A549 (cell line): ENCODE results near the gene HMG20B. TPM values are rescaled to one million over a fixed set of nuclear protein-coding genes. Genes with fewer than 3 reads are reported as not detected.

ENCODE experiments used
- ATAC-seq, 2 experiments: fragments of 200-7000 bp in 1 of 2; fragments of >200 bp in 1 of 2; cut with Nextera tagmentation in 1 of 2; cut with Tn5 transposase in 1 of 2; 3 replicates each; pipeline versions ENCODE4 v1.8.0 to v1.9.1; 2018 to 2020; ENCODE audit warnings: mild to moderate bottlenecking in 1 of 2, moderate library complexity in 1 of 2
- CTCF ChIA-PET: fragments of 300-600 bp; sonication (Branson Sonifier 250); formaldehyde crosslinking; extraction: SDS; loops from one replicate; lab custom pipeline; 2021; ENCODE audit warnings: antibody characterized with exemption, inconsistent platforms; lab: Yijun Ruan, JAX
- POLR2A ChIA-PET: fragments of 350-600 bp; formaldehyde crosslinking; extraction: SDS; loops from one replicate; lab custom pipeline; 2021; ENCODE audit warnings: antibody characterized with exemption, inconsistent platforms; lab: Yijun Ruan, JAX
- DNase-seq, 2 experiments: peaks; one replicate each; pipeline versions ENCODE4 v3.0.0 to v3.0.0-alpha.2; 2011 to 2016; ENCODE audit warnings: low read depth in 1 of 2, low spot score in 1 of 2
- FAIRE-seq: peaks from 2 replicates; lab custom pipeline; 2011; peaks lifted over from hg19 to GRCh38; lab: Jason Lieb, UNC
- H3K27ac ChIP-seq, 2 experiments: fragments of >200 bp; sonication (Bioruptor Twin); formaldehyde crosslinking; 3 replicates each; pipeline ENCODE4 v1.5.1; 2016 to 2017
- H3K4me1 ChIP-seq: fragments of >200 bp; sonication (Bioruptor Twin); formaldehyde crosslinking; 3 replicates; pipeline ENCODE4 v1.6.1; 2016
- H3K4me2 ChIP-seq: fragments of >200 bp; sonication (Bioruptor Twin); formaldehyde crosslinking; 3 replicates; pipeline ENCODE4 v1.6.1; 2016
- H3K4me3 ChIP-seq: fragments of >200 bp; sonication (Bioruptor Twin); formaldehyde crosslinking; 3 replicates; pipeline ENCODE4 v1.5.1; 2016
- H3K9me3 ChIP-seq: fragments of >200 bp; sonication (Bioruptor Twin); formaldehyde crosslinking; 3 replicates; pipeline ENCODE4 v1.6.1; 2016
- BHLHE40 ChIP-seq: IDR thresholded peaks from 2 replicates; pipeline ENCODE4 v1.6.1; 2012; ENCODE audit warnings: low read depth, low read length, inconsistent platforms
- CBX2 ChIP-seq: fragments of 200-600 bp; sonication (generic); IDR thresholded peaks from 2 replicates; pipeline ENCODE4 v1.6.1; 2016; ENCODE audit warnings: low read depth, mild to moderate bottlenecking, borderline replicate concordance
- CBX8 ChIP-seq: fragments of 200-600 bp; sonication (generic); IDR thresholded peaks from 2 replicates; pipeline ENCODE4 v1.6.1; 2016
- CHD2 ChIP-seq: fragments of 150-350 bp; IDR thresholded peaks from 2 replicates; pipeline ENCODE4 v1.6.1; 2014; ENCODE audit warnings: low read length; ENCODE audit not compliant: partially characterized antibody
- EHF ChIP-seq: fragments of 250-450 bp; sonication (Bioruptor Pico); IDR thresholded peaks from 2 replicates; pipeline ENCODE4 v1.5.0; 2020; ENCODE audit warnings: mild to moderate bottlenecking
- EHMT2 ChIP-seq: fragments of 200-600 bp; sonication (generic); IDR thresholded peaks from 2 replicates; pipeline ENCODE4 v1.6.1; 2016; ENCODE audit warnings: antibody characterized with exemption, low read depth, mild to moderate bottlenecking, moderate library complexity
- EP300 ChIP-seq, 2 experiments: fragments of >200 bp; sonication (Bioruptor Twin); formaldehyde crosslinking; IDR thresholded peaks; 2 replicates in 1 of 2; 3 replicates in 1 of 2; pipeline ENCODE4 v1.6.1; 2016 to 2017
- FOSL2 ChIP-seq, 2 experiments: fragments of 450-650 bp in 1 of 2; fragments of >200 bp in 1 of 2; sonication (Bioruptor Twin) in 1 of 2; formaldehyde crosslinking; IDR thresholded peaks; 2 replicates each; pipeline versions ENCODE4 v1.5.0 to v1.6.1; 2016 to 2020; ENCODE audit warnings: mild to moderate bottlenecking in 1 of 2, moderate library complexity in 1 of 2
- GATA3 ChIP-seq: IDR thresholded peaks from 2 replicates; pipeline ENCODE4 v1.6.1; 2012; ENCODE audit warnings: borderline replicate concordance
- HEYL ChIP-seq: fragments of 250-450 bp; sonication (Bioruptor Pico); IDR thresholded peaks from 2 replicates; pipeline ENCODE4 v1.8.0; 2021; ENCODE audit warnings: mild to moderate bottlenecking, moderate library complexity
- HOXA7 ChIP-seq: fragments of 250-450 bp; sonication (Bioruptor Pico); IDR thresholded peaks from 2 replicates; pipeline ENCODE4 v1.5.0; 2020; ENCODE audit warnings: mild to moderate bottlenecking, moderate library complexity
- HOXB13 ChIP-seq: fragments of 250-450 bp; sonication (Bioruptor Pico); IDR thresholded peaks from 2 replicates; pipeline ENCODE4 v1.5.0; 2020; ENCODE audit warnings: low read depth, mild to moderate bottlenecking, moderate library complexity
- JUN ChIP-seq, 2 experiments: fragments of >200 bp; sonication (Bioruptor Twin); formaldehyde crosslinking; IDR thresholded peaks; 2 replicates in 1 of 2; 3 replicates in 1 of 2; pipeline ENCODE4 v1.6.1; 2016 to 2017
- KDM5A ChIP-seq: fragments of 200-600 bp; sonication (generic); IDR thresholded peaks from 2 replicates; pipeline ENCODE4 v1.6.1; 2016; ENCODE audit warnings: antibody characterized with exemption, mild to moderate bottlenecking
- PHF8 ChIP-seq: fragments of 200-600 bp; sonication (generic); IDR thresholded peaks from 2 replicates; pipeline ENCODE4 v1.6.1; 2016; ENCODE audit warnings: low read depth, mild to moderate bottlenecking, antibody characterized with exemption, moderate library complexity, borderline replicate concordance
- POLR2AphosphoS2 ChIP-seq: conservative IDR thresholded peaks from 2 replicates; pipeline ENCODE4 v1.6.1; 2012; ENCODE audit warnings: low read length, improper control_type of control experiment, inconsistent platforms
- RAD21 ChIP-seq, 2 experiments: fragments of >200 bp in 1 of 2; sonication (Bioruptor Twin) in 1 of 2; formaldehyde crosslinking in 1 of 2; IDR thresholded peaks in 1 of 2; conservative IDR thresholded peaks in 1 of 2; 2 replicates in 1 of 2; 3 replicates in 1 of 2; pipeline ENCODE4 v1.6.1; 2012 to 2018; ENCODE audit warnings: inconsistent platforms in 1 of 2
- RFX5 ChIP-seq: fragments of 450-650 bp; IDR thresholded peaks from 2 replicates; pipeline ENCODE4 v1.7.1; 2014; ENCODE audit warnings: antibody characterized with exemption, mild to moderate bottlenecking, moderate library complexity
- SMC3 ChIP-seq: fragments of >200 bp; sonication (Bioruptor Twin); formaldehyde crosslinking; IDR thresholded peaks from 3 replicates; pipeline ENCODE4 v1.6.1; 2018; ENCODE audit warnings: inconsistent platforms
- TFCP2L1 ChIP-seq: fragments of 250-450 bp; sonication (Bioruptor Pico); IDR thresholded peaks from 2 replicates; pipeline ENCODE4 v1.5.0; 2021; ENCODE audit warnings: mild to moderate bottlenecking
- ZNF302 ChIP-seq: fragments of 250-450 bp; sonication (Bioruptor Pico); IDR thresholded peaks from 2 replicates; pipeline ENCODE4 v1.9.0; 2021; ENCODE audit warnings: inconsistent platforms, mild to moderate bottlenecking, moderate library complexity
- WGBS: methylation state at CpG from one replicate; pipeline ENCODE4 v1.1.6; 2017; ENCODE audit errors: missing lambda C conversion rate; 5-methylcytosine and 5-hydroxymethylcytosine counted together
- polyA plus RNA-seq, 4 experiments: library from polyadenylated mRNA; depleted of rRNA in 3 of 4; stranded (reverse); fragments of >200 nt; fragmentation: RNase III in 1 of 4; extraction: RNeasy Plus Mini Kit Qiagen cat#74134 plus additional on column Dnase treatment in 1 of 4; gene quantifications; 2 replicates in 3 of 4; 3 replicates in 1 of 4; pipeline ENCODE4 v1.2.3, GENCODE V29; 2011 to 2017
- TF ChIP-seq, protein P1 (sequence below): IDR thresholded peaks from 2 replicates; pipeline ENCODE4 v1.6.1; 2012
- TF ChIP-seq, protein P2 (sequence below): fragments of 150-350 bp; IDR thresholded peaks from 2 replicates; pipeline ENCODE4 v1.6.1; 2014; ENCODE audit warnings: low read depth, mild to moderate bottlenecking, low read length
- TF ChIP-seq, protein P3 (sequence below): fragments of 250-450 bp; sonication (Bioruptor Pico); IDR thresholded peaks from 2 replicates; pipeline ENCODE4 v1.5.0; 2021; ENCODE audit warnings: mild to moderate bottlenecking, moderate library complexity, borderline replicate concordance
- TF ChIP-seq, protein P4 (sequence below): IDR thresholded peaks from 2 replicates; pipeline ENCODE4 v1.6.1; 2012; ENCODE audit warnings: low read depth, borderline replicate concordance
- TF ChIP-seq, protein P5 (sequence below): fragments of 250-450 bp; sonication (Bioruptor Pico); IDR thresholded peaks from 2 replicates; pipeline ENCODE4 v1.5.0; 2020; ENCODE audit warnings: low read depth, mild to moderate bottlenecking, moderate library complexity

Gene HMG20B
- polyA plus RNA-seq, 2 of the 4 experiments (the other 2 are of a cell fraction): 24.2 to 47.1 TPM

DNA sequence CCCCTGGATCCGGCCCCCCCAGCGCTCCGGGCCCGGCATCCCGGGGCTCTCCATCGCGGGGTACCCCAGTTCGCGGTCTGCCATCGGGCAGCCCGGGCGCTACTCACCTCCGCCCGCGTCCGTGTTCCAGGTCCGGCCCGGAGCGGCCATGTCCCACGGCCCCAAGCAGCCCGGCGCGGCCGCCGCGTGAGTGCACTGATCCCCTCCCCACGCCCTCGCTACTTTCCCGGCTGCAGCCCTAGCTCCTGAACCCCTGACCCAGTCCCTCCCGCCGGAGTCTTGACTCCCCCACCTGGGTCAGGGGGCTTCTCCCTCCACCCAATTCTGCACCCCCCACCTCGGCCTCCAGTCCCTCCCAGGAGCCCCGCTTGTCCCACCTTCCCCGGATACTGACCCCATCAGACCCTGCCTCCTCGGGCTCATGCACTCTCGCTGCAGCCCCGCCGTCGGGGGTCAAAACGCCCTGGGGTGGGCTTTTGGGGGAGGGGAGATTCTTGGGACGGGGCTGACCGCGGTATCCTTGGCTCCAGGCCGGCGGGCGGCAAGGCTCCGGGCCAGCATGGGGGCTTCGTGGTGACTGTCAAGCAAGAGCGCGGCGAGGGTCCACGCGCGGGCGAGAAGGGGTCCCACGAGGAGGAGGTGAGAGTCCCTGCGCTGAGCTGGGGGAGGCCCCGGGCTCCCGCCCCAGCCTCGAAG is 566 bp downstream of the HMG20B start:
- FAIRE-seq (no peak), DNase-seq (no peak)
- Histone ChIP-seq H3K4me3 (peak overlapping the region; percentile 89), H3K4me1 (peaks cover 22% of the 10 kb centered on the region)
- 0% methylated on average over 19 of the region's 60 CpGs for WGBS
- TF ChIP-seq ZNF302 (CRISPR knock-in tag) (no peak), RFX5 (no peak), CBX8 (no peak), EP300 (IDR thresholded peaks at IDR 0.05) (no peak), HEYL (CRISPR knock-in tag) (no peak), GATA3 (no peak), CHD2 (no peak), POLR2AphosphoS2 (no peak), RAD21 (conservative IDR thresholded peaks at IDR 0.05 in 1 of 2, IDR thresholded peaks at IDR 0.05 in 1 of 2) (no peak), CBX2 (no peak), FOSL2 (IDR thresholded peaks at IDR 0.05) (no peak), FOSL2 (CRISPR knock-in tag; IDR thresholded peaks at IDR 0.05) (no peak), JUN (IDR thresholded peaks at IDR 0.05) (no peak; a peak in 1 of 5 replicates), BHLHE40 (no peak), HOXB13 (CRISPR knock-in tag) (no peak)
- TF ChIP-seq, protein P1, sequence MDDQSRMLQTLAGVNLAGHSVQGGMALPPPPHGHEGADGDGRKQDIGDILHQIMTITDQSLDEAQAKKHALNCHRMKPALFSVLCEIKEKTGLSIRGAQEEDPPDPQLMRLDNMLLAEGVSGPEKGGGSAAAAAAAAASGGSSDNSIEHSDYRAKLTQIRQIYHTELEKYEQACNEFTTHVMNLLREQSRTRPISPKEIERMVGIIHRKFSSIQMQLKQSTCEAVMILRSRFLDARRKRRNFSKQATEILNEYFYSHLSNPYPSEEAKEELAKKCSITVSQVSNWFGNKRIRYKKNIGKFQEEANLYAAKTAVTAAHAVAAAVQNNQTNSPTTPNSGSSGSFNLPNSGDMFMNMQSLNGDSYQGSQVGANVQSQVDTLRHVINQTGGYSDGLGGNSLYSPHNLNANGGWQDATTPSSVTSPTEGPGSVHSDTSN: no peak
- TF ChIP-seq, protein P2, sequence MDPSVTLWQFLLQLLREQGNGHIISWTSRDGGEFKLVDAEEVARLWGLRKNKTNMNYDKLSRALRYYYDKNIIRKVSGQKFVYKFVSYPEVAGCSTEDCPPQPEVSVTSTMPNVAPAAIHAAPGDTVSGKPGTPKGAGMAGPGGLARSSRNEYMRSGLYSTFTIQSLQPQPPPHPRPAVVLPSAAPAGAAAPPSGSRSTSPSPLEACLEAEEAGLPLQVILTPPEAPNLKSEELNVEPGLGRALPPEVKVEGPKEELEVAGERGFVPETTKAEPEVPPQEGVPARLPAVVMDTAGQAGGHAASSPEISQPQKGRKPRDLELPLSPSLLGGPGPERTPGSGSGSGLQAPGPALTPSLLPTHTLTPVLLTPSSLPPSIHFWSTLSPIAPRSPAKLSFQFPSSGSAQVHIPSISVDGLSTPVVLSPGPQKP: no peak
- TF ChIP-seq, protein P3, sequence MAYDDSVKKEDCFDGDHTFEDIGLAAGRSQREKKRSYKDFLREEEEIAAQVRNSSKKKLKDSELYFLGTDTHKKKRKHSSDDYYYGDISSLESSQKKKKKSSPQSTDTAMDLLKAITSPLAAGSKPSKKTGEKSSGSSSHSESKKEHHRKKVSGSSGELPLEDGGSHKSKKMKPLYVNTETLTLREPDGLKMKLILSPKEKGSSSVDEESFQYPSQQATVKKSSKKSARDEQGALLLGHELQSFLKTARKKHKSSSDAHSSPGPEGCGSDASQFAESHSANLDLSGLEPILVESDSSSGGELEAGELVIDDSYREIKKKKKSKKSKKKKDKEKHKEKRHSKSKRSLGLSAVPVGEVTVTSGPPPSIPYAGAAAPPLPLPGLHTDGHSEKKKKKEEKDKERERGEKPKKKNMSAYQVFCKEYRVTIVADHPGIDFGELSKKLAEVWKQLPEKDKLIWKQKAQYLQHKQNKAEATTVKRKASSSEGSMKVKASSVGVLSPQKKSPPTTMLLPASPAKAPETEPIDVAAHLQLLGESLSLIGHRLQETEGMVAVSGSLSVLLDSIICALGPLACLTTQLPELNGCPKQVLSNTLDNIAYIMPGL (CRISPR knock-in tag): no peak
- TF ChIP-seq, all 56 proteins: peak for 0
- H3K4me2 ChIP-seq: peak overlapping the region; percentile 83
- no peaks in the 10 kb centered on the region for H3K9me3 ChIP-seq
- POLR2A ChIA-PET: interaction anchor here (0.5 to 1.5 kb wide), 4 partner anchors 9 to 32 kb away, joined by 3 to 14 read pairs (median 5); partner anchors contain the start of gene MFSD12
- peak; percentile 42 to 63 for ATAC-seq
- CTCF ChIA-PET: interaction anchor here (0.6 to 9.7 kb wide), 4 partner anchors 12 to 36 kb away, joined by 3 to 100 read pairs (median 56); partner anchors contain the start of genes GIPC3 and MFSD12
- peak overlapping the region; percentile 73 to 92 for H3K27ac ChIP-seq

DNA sequence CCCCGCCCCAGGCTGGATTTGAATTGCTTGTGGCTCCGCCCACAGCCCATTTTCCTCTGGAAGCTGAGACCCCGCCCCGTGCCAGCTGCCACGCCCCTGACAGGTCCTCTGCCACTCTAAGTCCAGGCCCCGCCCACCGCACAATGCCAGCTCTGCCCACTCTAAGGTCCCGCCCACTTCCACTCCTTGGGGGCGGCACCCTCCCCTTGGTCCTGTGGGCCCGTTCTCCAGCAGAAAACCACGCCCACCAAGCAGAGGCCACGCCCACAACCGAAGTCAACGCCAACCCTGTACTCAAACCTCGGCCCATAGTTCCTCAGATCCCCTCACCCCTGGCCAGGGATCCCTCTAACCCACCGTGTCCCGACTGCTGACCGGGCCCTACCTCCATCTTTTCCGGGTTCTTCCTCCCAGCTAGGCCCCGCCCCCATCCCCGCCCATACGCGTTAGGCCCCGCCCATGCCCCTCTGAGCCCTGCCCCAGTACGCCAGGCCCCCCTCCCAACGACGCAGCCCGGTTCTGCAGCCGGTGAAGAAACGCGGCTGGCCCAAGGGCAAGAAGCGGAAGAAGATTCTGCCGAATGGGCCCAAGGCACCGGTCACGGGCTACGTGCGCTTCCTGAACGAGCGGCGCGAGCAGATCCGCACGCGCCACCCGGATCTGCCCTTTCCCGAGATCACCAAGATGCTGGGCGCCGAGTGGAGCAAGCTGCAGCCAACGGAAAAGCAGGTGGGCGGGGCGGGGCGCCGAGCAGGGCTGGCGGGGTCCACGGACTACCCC is 1.3 kb downstream of the HMG20B start:
- H3K4me1 ChIP-seq: peaks cover 21% of the 10 kb centered on the region
- CTCF ChIA-PET: interaction anchor here (0.5 to 9.7 kb wide), 6 partner anchors 11 to 72 kb away, joined by 3 to 100 read pairs (median 27); partner anchors contain the start of genes GIPC3 and MFSD12
- TF ChIP-seq EHF (CRISPR knock-in tag): no peak
- no peak for TF ChIP-seq HOXA7 (CRISPR knock-in tag)
- TF ChIP-seq EHMT2: no peak
- TF ChIP-seq PHF8: no peak
- TF ChIP-seq, protein P4, sequence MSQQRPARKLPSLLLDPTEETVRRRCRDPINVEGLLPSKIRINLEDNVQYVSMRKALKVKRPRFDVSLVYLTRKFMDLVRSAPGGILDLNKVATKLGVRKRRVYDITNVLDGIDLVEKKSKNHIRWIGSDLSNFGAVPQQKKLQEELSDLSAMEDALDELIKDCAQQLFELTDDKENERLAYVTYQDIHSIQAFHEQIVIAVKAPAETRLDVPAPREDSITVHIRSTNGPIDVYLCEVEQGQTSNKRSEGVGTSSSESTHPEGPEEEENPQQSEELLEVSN: no peak
- TF ChIP-seq CBX2: no peak
- TF ChIP-seq, protein P5, sequence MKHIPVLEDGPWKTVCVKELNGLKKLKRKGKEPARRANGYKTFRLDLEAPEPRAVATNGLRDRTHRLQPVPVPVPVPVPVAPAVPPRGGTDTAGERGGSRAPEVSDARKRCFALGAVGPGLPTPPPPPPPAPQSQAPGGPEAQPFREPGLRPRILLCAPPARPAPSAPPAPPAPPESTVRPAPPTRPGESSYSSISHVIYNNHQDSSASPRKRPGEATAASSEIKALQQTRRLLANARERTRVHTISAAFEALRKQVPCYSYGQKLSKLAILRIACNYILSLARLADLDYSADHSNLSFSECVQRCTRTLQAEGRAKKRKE: no peak
- no peak for TF ChIP-seq EP300 (IDR thresholded peaks at IDR 0.05)
- TF ChIP-seq HEYL (CRISPR knock-in tag): no peak
- TF ChIP-seq, protein P1: no peak
- no peak for TF ChIP-seq GATA3
- TF ChIP-seq SMC3: no peak
- no peak for TF ChIP-seq ZNF302 (CRISPR knock-in tag)
- TF ChIP-seq TFCP2L1 (CRISPR knock-in tag): no peak
- no peak for TF ChIP-seq KDM5A
- TF ChIP-seq HOXB13 (CRISPR knock-in tag): no peak

More for the DNA sequence above, 1.3 kb downstream of the HMG20B start:
- 86% methylated on average over 25 of the region's 55 CpGs for whole genome bisulfite sequencing
- peak overlapping the region; percentile 83 for H3K4me2 ChIP-seq
- DNase-seq (peak; percentile 45 to 98), ATAC-seq (peak; percentile 28 to 65; a peak in 5 of 6 replicates), FAIRE-seq (no peak)
- POLR2A ChIA-PET: interaction anchor here (0.6 to 1.5 kb wide), 3 partner anchors 9 to 29 kb away, joined by 4 to 14 read pairs (median 6); partner anchors contain the start of gene MFSD12
- peak overlapping the region; percentile 62 to 92 for H3K27ac ChIP-seq
- no peaks in the 10 kb centered on the region for H3K9me3 ChIP-seq
- peak overlapping the region; percentile 89 for H3K4me3 ChIP-seq
